ENCODE data around the gene DKC1.

Gene DKC1

GRCh38 chrX:154735695-154736393 is 26.8 kb upstream of the DKC1 start:
- H3K36me3 ChIP-seq (ENCODE audit: control insufficient read depth in 1 of 2, insufficient read depth in 2 of 2, low read length in 2 of 2) = no peaks in the 10 kb centered on the region
- no peaks in the 10 kb centered on the region for H3K27me3 ChIP-seq (ENCODE audit: control insufficient read depth in 1 of 2, insufficient read depth in 2 of 2, low read length in 2 of 2)
- H3K4me1 ChIP-seq (ENCODE audit: control insufficient read depth in 1 of 2, insufficient read depth in 2 of 2, low read length in 2 of 2) = peaks cover 22 to 37% of the 10 kb centered on the region in 2 donors
- H3K4me3 ChIP-seq (ENCODE audit: low read depth in 1 of 2, low read length in 2 of 2) = no peak overlapping the region
- H3K9me3 ChIP-seq (ENCODE audit: control insufficient read depth in 1 of 2, low read length in 2 of 2) = no peaks in the 10 kb centered on the region
- peak overlapping the region; percentile 32 for H3K27ac ChIP-seq (ENCODE audit: low read depth, low read length)
- H3K9ac ChIP-seq (ENCODE audit: low read depth in 1 of 2, low read length in 2 of 2) = no peak overlapping the region

GRCh38 chrX:154737136-154737535 is 25.5 kb upstream of the DKC1 start:
- Histone ChIP-seq H3K27ac (ENCODE audit: low read depth, low read length) (peak overlapping the region; percentile 10), H3K9ac (ENCODE audit: low read depth in 1 of 2, low read length in 2 of 2) (no peak overlapping the region), H3K9me3 (ENCODE audit: control insufficient read depth in 1 of 2, low read length in 2 of 2) (no peaks in the 10 kb centered on the region), H3K27me3 (ENCODE audit: control insufficient read depth in 1 of 2, insufficient read depth in 2 of 2, low read length in 2 of 2) (no peaks in the 10 kb centered on the region), H3K4me1 (ENCODE audit: control insufficient read depth in 1 of 2, insufficient read depth in 2 of 2, low read length in 2 of 2) (peaks cover 21 to 28% of the 10 kb centered on the region in 2 donors), H3K4me3 (ENCODE audit: low read depth in 1 of 2, low read length in 2 of 2) (no peak overlapping the region), H3K36me3 (ENCODE audit: control insufficient read depth in 1 of 2, insufficient read depth in 2 of 2, low read length in 2 of 2) (no peaks in the 10 kb centered on the region)

GRCh38 chrX:154738011-154738738 is 24.5 kb upstream of the DKC1 start:
- H3K27ac ChIP-seq (ENCODE audit: low read depth, low read length) = no peak overlapping the region
- no peak overlapping the region for H3K9ac ChIP-seq (ENCODE audit: low read depth in 1 of 2, low read length in 2 of 2)
- H3K27me3 ChIP-seq (ENCODE audit: control insufficient read depth in 1 of 2, insufficient read depth in 2 of 2, low read length in 2 of 2) = no peaks in the 10 kb centered on the region
- no peak overlapping the region for H3K4me3 ChIP-seq (ENCODE audit: low read depth in 1 of 2, low read length in 2 of 2)
- peaks cover 15 to 23% of the 10 kb centered on the region in 2 donors for H3K4me1 ChIP-seq (ENCODE audit: control insufficient read depth in 1 of 2, insufficient read depth in 2 of 2, low read length in 2 of 2)
- no peaks in the 10 kb centered on the region for H3K36me3 ChIP-seq (ENCODE audit: control insufficient read depth in 1 of 2, insufficient read depth in 2 of 2, low read length in 2 of 2)
- H3K9me3 ChIP-seq (ENCODE audit: control insufficient read depth in 1 of 2, low read length in 2 of 2) = no peaks in the 10 kb centered on the region

- no peak overlapping the region for H3K9ac ChIP-seq (ENCODE audit: low read depth in 1 of 2, low read length in 2 of 2)
- H3K9me3 ChIP-seq (ENCODE audit: control insufficient read depth in 1 of 2, low read length in 2 of 2) = no peaks in the 10 kb centered on the region
- H3K36me3 ChIP-seq (ENCODE audit: control insufficient read depth in 1 of 2, insufficient read depth in 2 of 2, low read length in 2 of 2) = no peaks in the 10 kb centered on the region
- peaks cover 15 to 21% of the 10 kb centered on the region in 2 donors for H3K4me1 ChIP-seq (ENCODE audit: control insufficient read depth in 1 of 2, insufficient read depth in 2 of 2, low read length in 2 of 2)
- no peaks in the 10 kb centered on the region for H3K27me3 ChIP-seq (ENCODE audit: control insufficient read depth in 1 of 2, insufficient read depth in 2 of 2, low read length in 2 of 2)
- H3K27ac ChIP-seq (ENCODE audit: low read depth, low read length) = no peak overlapping the region
- no peak overlapping the region for H3K4me3 ChIP-seq (ENCODE audit: low read depth in 1 of 2, low read length in 2 of 2)
Observed at GRCh38 chrX:154739952-154740465, 22.7 kb upstream of the DKC1 start.

GRCh38 chrX:154742613-154743012 is 20.1 kb upstream of the DKC1 start:
- no peak overlapping the region for H3K9ac ChIP-seq (ENCODE audit: low read depth in 1 of 2, low read length in 2 of 2)
- no peaks in the 10 kb centered on the region for H3K9me3 ChIP-seq (ENCODE audit: control insufficient read depth in 1 of 2, low read length in 2 of 2)
- no peak overlapping the region for H3K27ac ChIP-seq (ENCODE audit: low read depth, low read length)
- no peaks in the 10 kb centered on the region for H3K27me3 ChIP-seq (ENCODE audit: control insufficient read depth in 1 of 2, insufficient read depth in 2 of 2, low read length in 2 of 2)
- H3K36me3 ChIP-seq (ENCODE audit: control insufficient read depth in 1 of 2, insufficient read depth in 2 of 2, low read length in 2 of 2) = no peaks in the 10 kb centered on the region
- H3K4me1 ChIP-seq (ENCODE audit: control insufficient read depth in 1 of 2, insufficient read depth in 2 of 2, low read length in 2 of 2) = peaks cover 0 to 8% of the 10 kb centered on the region in 2 donors
- H3K4me3 ChIP-seq (ENCODE audit: low read depth in 1 of 2, low read length in 2 of 2) = no peak overlapping the region

- H3K4me3 ChIP-seq (ENCODE audit: low read depth in 1 of 2, low read length in 2 of 2) = no peak overlapping the region
- no peaks in the 10 kb centered on the region for H3K4me1 ChIP-seq (ENCODE audit: control insufficient read depth in 1 of 2, insufficient read depth in 2 of 2, low read length in 2 of 2)
- no peaks in the 10 kb centered on the region for H3K36me3 ChIP-seq (ENCODE audit: control insufficient read depth in 1 of 2, insufficient read depth in 2 of 2, low read length in 2 of 2)
- H3K27me3 ChIP-seq (ENCODE audit: control insufficient read depth in 1 of 2, insufficient read depth in 2 of 2, low read length in 2 of 2) = peaks cover 0 to 3% of the 10 kb centered on the region in 2 donors
- no peak overlapping the region for H3K27ac ChIP-seq (ENCODE audit: low read depth, low read length)
- H3K9ac ChIP-seq (ENCODE audit: low read depth in 1 of 2, low read length in 2 of 2) = no peak overlapping the region
- H3K9me3 ChIP-seq (ENCODE audit: control insufficient read depth in 1 of 2, low read length in 2 of 2) = no peaks in the 10 kb centered on the region
Observed at GRCh38 chrX:154748712-154749339, 13.8 kb upstream of the DKC1 start.

GRCh38 chrX:154749856-154750255 is 12.8 kb upstream of the DKC1 start:
- no peaks in the 10 kb centered on the region for H3K36me3 ChIP-seq (ENCODE audit: control insufficient read depth in 1 of 2, insufficient read depth in 2 of 2, low read length in 2 of 2)
- H3K27me3 ChIP-seq (ENCODE audit: control insufficient read depth in 1 of 2, insufficient read depth in 2 of 2, low read length in 2 of 2) = peaks cover 0 to 3% of the 10 kb centered on the region in 2 donors
- H3K9ac ChIP-seq (ENCODE audit: low read depth in 1 of 2, low read length in 2 of 2) = peak overlapping the region; percentile 49 to 54
- H3K4me3 ChIP-seq (ENCODE audit: low read depth in 1 of 2, low read length in 2 of 2) = peak overlapping the region; percentile 66 to 69
- H3K4me1 ChIP-seq (ENCODE audit: control insufficient read depth in 1 of 2, insufficient read depth in 2 of 2, low read length in 2 of 2) = no peaks in the 10 kb centered on the region
- H3K27ac ChIP-seq (ENCODE audit: low read depth, low read length) = no peak overlapping the region
- no peaks in the 10 kb centered on the region for H3K9me3 ChIP-seq (ENCODE audit: control insufficient read depth in 1 of 2, low read length in 2 of 2)

GRCh38 chrX:154750301-154751202 is 12.1 kb upstream of the DKC1 start, which contains the start of gene GAB3:
Gene GAB3, minus strand, starts transcription at chrX:154751077. Its CDS starts 52 bp downstream, at chrX:154751025.
- no peaks in the 10 kb centered on the region for H3K36me3 ChIP-seq (ENCODE audit: control insufficient read depth in 1 of 2, insufficient read depth in 2 of 2, low read length in 2 of 2)
- H3K4me1 ChIP-seq (ENCODE audit: control insufficient read depth in 1 of 2, insufficient read depth in 2 of 2, low read length in 2 of 2) = no peaks in the 10 kb centered on the region
- peak within 1 kb of the TSS; percentile 20 for H3K27ac ChIP-seq (ENCODE audit: low read depth, low read length)
- H3K9ac ChIP-seq (ENCODE audit: low read depth in 1 of 2, low read length in 2 of 2) = peak within 1 kb of the TSS; percentile 49 to 54
- H3K9me3 ChIP-seq (ENCODE audit: control insufficient read depth in 1 of 2, low read length in 2 of 2) = no peaks in the 10 kb centered on the region
- peaks cover 0 to 3% of the 10 kb centered on the region in 2 donors for H3K27me3 ChIP-seq (ENCODE audit: control insufficient read depth in 1 of 2, insufficient read depth in 2 of 2, low read length in 2 of 2)
- peak within 1 kb of the TSS; percentile 66 to 69 for H3K4me3 ChIP-seq (ENCODE audit: low read depth in 1 of 2, low read length in 2 of 2)

- H3K4me1 ChIP-seq (ENCODE audit: control insufficient read depth in 1 of 2, insufficient read depth in 2 of 2, low read length in 2 of 2) = no peaks in the 10 kb centered on the region
- H3K9ac ChIP-seq (ENCODE audit: low read depth in 1 of 2, low read length in 2 of 2) = peak overlapping the region in 1 of 2 donors; percentile 32
- no peak overlapping the region for H3K27ac ChIP-seq (ENCODE audit: low read depth, low read length)
- no peaks in the 10 kb centered on the region for H3K36me3 ChIP-seq (ENCODE audit: control insufficient read depth in 1 of 2, insufficient read depth in 2 of 2, low read length in 2 of 2)
- peaks cover 0 to 3% of the 10 kb centered on the region in 2 donors for H3K27me3 ChIP-seq (ENCODE audit: control insufficient read depth in 1 of 2, insufficient read depth in 2 of 2, low read length in 2 of 2)
- H3K9me3 ChIP-seq (ENCODE audit: control insufficient read depth in 1 of 2, low read length in 2 of 2) = no peaks in the 10 kb centered on the region
- peak overlapping the region; percentile 56 to 57 for H3K4me3 ChIP-seq (ENCODE audit: low read depth in 1 of 2, low read length in 2 of 2)
Observed at GRCh38 chrX:154751203-154751668, 11.4 kb upstream of the DKC1 start.

All from duodenal mucosa (tissue), 2 donors.